Measurements from ENCODE around the gene NDUFS2. TPM values are rescaled to one million over a fixed set of nuclear protein-coding genes. Genes with fewer than 3 reads are reported as not detected.

The NDUFS2 gene
- total RNA-seq, 4 donors from 2014 or later, result 73.0 to 118 (median 103) TPM

GRCh38 chr1:161158316-161159010, 43.7 kb upstream of the NDUFS2 start:
- H3K9me3 ChIP-seq, result no peaks in the 10 kb centered on the region
- peak overlapping the region; percentile 71 to 95 (median 88) for H3K27ac ChIP-seq
- TF ChIP-seq EP300 (IDR thresholded peaks at IDR 0.05), result no peak
- no peak for TF ChIP-seq CTCF (IDR thresholded peaks at IDR 0.05)
- TF ChIP-seq POLR2A (IDR thresholded peaks at IDR 0.05), result no peak
- DNase-seq (ENCODE audit: low spot score in 2 of 2), result no peak
- H3K27me3 ChIP-seq, result no peaks in the 10 kb centered on the region
- WGBS, 2 donors, result 75 to 77% methylated on average over 9 of the region's 9 CpGs
- H3K36me3 ChIP-seq, result peaks cover 0 to 47% (median 0%) of the 10 kb centered on the region in 3 donors
- H3K4me1 ChIP-seq, result peaks cover 0 to 52% (median 24%) of the 10 kb centered on the region in 4 donors
- H3K4me3 ChIP-seq, result peak overlapping the region in 3 of 4 donors; percentile 73 to 93 (median 89)

DNA sequence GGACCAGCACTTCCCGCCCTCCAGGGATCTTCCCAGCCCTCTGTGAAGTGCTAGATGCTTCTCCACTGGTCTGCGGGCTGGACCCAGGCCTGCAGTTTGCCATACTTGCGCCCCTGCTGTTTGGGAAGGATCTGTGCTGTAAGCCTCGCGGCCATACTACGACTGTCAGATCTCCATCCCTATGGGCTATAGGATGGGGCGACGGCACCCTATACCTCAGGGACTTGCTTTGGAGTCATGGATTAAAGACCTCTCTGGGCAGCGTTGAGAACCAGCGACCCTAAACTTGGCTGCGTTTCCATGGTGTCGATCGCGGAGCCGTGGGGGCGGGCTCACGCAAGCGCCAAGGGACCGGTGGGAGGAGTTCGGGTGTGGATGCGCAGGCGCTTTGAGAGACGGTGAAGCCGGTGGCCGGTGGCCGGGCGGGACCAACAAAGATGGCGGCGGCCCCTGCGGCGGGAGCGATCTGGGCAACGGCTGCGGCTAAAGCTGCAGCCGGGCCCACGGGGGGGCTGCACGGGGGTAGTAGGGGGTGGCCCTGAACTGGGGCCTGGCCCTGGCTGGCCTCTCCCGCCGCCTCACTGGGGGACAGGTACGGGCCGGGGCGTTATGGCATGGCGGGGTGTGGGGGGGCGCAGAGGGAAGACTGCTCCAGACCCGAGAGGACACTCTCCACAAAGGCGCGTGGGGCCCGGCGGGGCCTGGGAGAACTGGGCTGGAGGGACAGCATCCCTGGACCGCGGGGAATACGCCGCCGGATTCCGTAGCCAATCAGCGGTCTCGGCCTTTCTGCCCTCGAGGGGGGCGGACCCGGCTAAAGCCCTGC, 42.9 kb upstream of the NDUFS2 start, which contains the start of gene USP21:
Gene USP21 (plus strand): TSS at position 414 of the 826 bp plus-strand sequence. CDS start 1,141 bp downstream, outside the sequence.
- TF ChIP-seq CTCF (IDR thresholded peaks at IDR 0.05) (peak in 3 of 5 experiments; percentile 19 to 32 (median 22)), EP300 (IDR thresholded peaks at IDR 0.05) (peak; percentile 30 to 90), POLR2A (IDR thresholded peaks at IDR 0.05) (peak; percentile 32 to 63)
- WGBS, 2 donors, result 0 to 2% methylated on average over 55 to 59 of the region's 60 CpGs
- Histone ChIP-seq H3K9me3 (no peaks in the 10 kb centered on the region), H3K4me3 (peak within 1 kb of the TSS; percentile 73 to 96 (median 91)), H3K36me3 (peaks cover 0 to 54% (median 0%) of the 10 kb centered on the region in 3 donors), H3K4me1 (peaks cover 0 to 51% (median 23%) of the 10 kb centered on the region in 4 donors), H3K27me3 (no peaks in the 10 kb centered on the region), H3K27ac (peak within 1 kb of the TSS; percentile 71 to 95 (median 88))
- peak; percentile 84 to 88 for DNase-seq (ENCODE audit: low spot score in 2 of 2)

GRCh38 chr1:161159913-161160243, 42.3 kb upstream of the NDUFS2 start:
- 4% methylated on average over 11 of the region's 11 CpGs for WGBS, 2 donors
- Histone ChIP-seq H3K4me1 (peaks cover 0 to 47% (median 18%) of the 10 kb centered on the region in 4 donors), H3K9me3 (no peaks in the 10 kb centered on the region), H3K36me3 (peaks cover 0 to 59% (median 0%) of the 10 kb centered on the region in 3 donors), H3K27ac (peak overlapping the region; percentile 71 to 95 (median 88)), H3K4me3 (peak overlapping the region; percentile 73 to 96 (median 91)), H3K27me3 (no peaks in the 10 kb centered on the region)
- no peak for TF ChIP-seq POLR2A (IDR thresholded peaks at IDR 0.05)
- no peak for TF ChIP-seq CTCF (IDR thresholded peaks at IDR 0.05)
- no peak for TF ChIP-seq EP300 (IDR thresholded peaks at IDR 0.05)
- DNase-seq (ENCODE audit: low spot score in 2 of 2), result no peak

DNA sequence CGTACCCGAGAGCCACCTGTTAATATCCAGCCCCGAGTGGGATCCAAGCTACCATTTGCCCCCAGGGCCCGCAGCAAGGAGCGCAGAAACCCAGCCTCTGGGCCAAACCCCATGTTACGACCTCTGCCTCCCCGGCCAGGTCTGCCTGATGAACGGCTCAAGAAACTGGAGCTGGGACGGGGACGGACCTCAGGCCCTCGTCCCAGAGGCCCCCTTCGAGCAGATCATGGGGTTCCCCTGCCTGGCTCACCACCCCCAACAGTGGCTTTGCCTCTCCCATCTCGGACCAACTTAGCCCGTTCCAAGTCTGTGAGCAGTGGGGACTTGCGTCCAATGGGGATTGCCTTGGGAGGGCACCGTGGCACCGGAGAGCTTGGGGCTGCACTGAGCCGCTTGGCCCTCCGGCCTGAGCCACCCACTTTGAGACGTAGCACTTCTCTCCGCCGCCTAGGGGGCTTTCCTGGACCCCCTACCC, 41.5 kb upstream of the NDUFS2 start:
- Histone ChIP-seq H3K36me3 (peaks cover 0 to 61% (median 0%) of the 10 kb centered on the region in 3 donors), H3K27ac (peak overlapping the region in 1 of 4 donors; percentile 95), H3K9me3 (no peaks in the 10 kb centered on the region), H3K27me3 (no peaks in the 10 kb centered on the region), H3K4me1 (peaks cover 0 to 47% (median 21%) of the 10 kb centered on the region in 4 donors), H3K4me3 (no peak overlapping the region)
- WGBS, 2 donors, result 91% methylated on average over 22 of the region's 22 CpGs
- TF ChIP-seq EP300 (IDR thresholded peaks at IDR 0.05) (no peak), CTCF (IDR thresholded peaks at IDR 0.05) (no peak), POLR2A (IDR thresholded peaks at IDR 0.05) (no peak)
- no peak for DNase-seq (ENCODE audit: low spot score in 2 of 2)

Measured in tibial nerve (tissue), 4 donors.